OCI-LY3 (cell line): Measurements from ENCODE around the gene FRMPD1.

Source experiments
- EZH2phosphoT487 ChIP-seq: fragments of 200-600 bp; shearing (Covaris generic); IDR thresholded peaks from 2 replicates; pipeline ENCODE4 v1.6.1; 2018; ENCODE audit warnings: antibody characterized with exemption, mixed run types, low read depth
- TF ChIP-seq, protein P1 (sequence below): fragments of 200-600, 300-600 bp; sonication (generic); IDR thresholded peaks from 2 replicates; pipeline ENCODE4 v1.5.1; 2014; ENCODE audit warnings: antibody characterized with exemption, low read length, low read depth

DNA sequence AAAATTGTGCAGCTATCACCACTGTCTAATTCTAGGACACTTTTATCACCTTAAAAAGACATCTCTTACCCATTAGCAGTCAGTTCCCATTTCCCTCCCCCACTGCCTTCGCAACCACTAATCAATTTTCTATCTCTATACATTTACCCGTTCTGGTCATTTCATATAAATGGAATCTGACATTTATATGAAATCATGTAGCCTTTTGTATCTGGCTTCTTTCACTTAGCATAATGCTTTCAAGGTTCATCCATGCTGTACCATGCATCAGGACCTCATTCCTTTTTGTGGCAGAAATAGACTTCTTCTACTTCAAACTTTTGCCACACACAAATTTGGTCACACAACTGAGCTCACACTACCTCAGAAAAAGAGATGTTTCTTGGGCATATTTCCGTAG lies 32.2 kb downstream of the FRMPD1 start:
- TF ChIP-seq, protein P1, sequence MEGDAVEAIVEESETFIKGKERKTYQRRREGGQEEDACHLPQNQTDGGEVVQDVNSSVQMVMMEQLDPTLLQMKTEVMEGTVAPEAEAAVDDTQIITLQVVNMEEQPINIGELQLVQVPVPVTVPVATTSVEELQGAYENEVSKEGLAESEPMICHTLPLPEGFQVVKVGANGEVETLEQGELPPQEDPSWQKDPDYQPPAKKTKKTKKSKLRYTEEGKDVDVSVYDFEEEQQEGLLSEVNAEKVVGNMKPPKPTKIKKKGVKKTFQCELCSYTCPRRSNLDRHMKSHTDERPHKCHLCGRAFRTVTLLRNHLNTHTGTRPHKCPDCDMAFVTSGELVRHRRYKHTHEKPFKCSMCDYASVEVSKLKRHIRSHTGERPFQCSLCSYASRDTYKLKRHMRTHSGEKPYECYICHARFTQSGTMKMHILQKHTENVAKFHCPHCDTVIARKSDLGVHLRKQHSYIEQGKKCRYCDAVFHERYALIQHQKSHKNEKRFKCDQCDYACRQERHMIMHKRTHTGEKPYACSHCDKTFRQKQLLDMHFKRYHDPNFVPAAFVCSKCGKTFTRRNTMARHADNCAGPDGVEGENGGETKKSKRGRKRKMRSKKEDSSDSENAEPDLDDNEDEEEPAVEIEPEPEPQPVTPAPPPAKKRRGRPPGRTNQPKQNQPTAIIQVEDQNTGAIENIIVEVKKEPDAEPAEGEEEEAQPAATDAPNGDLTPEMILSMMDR, result no peak
- no peak for TF ChIP-seq EZH2phosphoT487
